Measurements from ENCODE around the gene TBC1D19.

DNA sequence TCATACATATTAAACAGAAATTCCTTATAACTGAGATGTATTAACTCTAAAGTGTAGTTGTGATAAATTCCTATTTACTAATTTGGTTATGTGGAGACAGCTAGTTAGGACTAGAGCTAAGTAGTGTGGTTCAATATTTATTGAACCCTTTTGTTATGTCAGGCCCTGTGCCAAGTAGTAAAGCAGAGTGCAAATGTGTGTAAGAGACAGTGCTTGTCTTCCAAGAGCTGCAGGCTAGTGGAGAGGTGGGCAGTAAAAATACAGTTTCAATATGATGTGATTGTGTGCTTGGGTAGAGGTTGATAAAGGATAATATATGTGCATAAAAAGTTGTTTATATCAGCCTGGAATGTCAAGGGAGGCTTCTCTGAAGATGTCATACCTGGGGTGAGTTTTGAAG lies 80.0 kb downstream of the TBC1D19 start:
- TF ChIP-seq EZH2 (IDR thresholded peaks at IDR 0.05; ENCODE audit: borderline replicate concordance) (no peak), EZH2phosphoT487 (IDR thresholded peaks at IDR 0.05; ENCODE audit: low read depth, severe bottlenecking, unreplicated experiment) (no peak)
- TF ChIP-seq, protein P1, sequence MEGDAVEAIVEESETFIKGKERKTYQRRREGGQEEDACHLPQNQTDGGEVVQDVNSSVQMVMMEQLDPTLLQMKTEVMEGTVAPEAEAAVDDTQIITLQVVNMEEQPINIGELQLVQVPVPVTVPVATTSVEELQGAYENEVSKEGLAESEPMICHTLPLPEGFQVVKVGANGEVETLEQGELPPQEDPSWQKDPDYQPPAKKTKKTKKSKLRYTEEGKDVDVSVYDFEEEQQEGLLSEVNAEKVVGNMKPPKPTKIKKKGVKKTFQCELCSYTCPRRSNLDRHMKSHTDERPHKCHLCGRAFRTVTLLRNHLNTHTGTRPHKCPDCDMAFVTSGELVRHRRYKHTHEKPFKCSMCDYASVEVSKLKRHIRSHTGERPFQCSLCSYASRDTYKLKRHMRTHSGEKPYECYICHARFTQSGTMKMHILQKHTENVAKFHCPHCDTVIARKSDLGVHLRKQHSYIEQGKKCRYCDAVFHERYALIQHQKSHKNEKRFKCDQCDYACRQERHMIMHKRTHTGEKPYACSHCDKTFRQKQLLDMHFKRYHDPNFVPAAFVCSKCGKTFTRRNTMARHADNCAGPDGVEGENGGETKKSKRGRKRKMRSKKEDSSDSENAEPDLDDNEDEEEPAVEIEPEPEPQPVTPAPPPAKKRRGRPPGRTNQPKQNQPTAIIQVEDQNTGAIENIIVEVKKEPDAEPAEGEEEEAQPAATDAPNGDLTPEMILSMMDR (IDR thresholded peaks at IDR 0.05; ENCODE audit: poor library complexity) = no peak

All from hepatocyte (in vitro differentiated cells).